HepG2 (cell line): ENCODE results near the gene MYO5B. TPM values are rescaled to one million over a fixed set of nuclear protein-coding genes. Genes with fewer than 3 reads are reported as not detected.
A peak's percentile ranks its signal among the peaks of the same experiment; 100 is the strongest.

Experiments used
- AKNA ChIP-seq: sonication (generic); formaldehyde crosslinking; IDR thresholded peaks from 2 replicates; pipeline ENCODE4 v1.4.0; 2020; ENCODE audit warnings: missing genetic modification reagents, borderline replicate concordance
- ATF3 ChIP-seq: sonication (generic); formaldehyde crosslinking; IDR thresholded peaks from 2 replicates; pipeline ENCODE4 v1.4.0; 2020; ENCODE audit warnings: missing genetic modification reagents
- BRCA1 ChIP-seq: sonication (generic); formaldehyde crosslinking; IDR thresholded peaks from 2 replicates; pipeline ENCODE4 v1.4.0; 2020; ENCODE audit warnings: missing genetic modification reagents
- CBX5 ChIP-seq: sonication (generic); formaldehyde crosslinking; IDR thresholded peaks from 2 replicates; pipeline ENCODE4 v1.4.0; 2020; ENCODE audit warnings: missing genetic modification reagents, borderline replicate concordance
- HDAC2 ChIP-seq: sonication (generic); formaldehyde crosslinking; IDR thresholded peaks from 2 replicates; pipeline ENCODE4 v1.4.0; 2020; ENCODE audit warnings: missing genetic modification reagents
- HHEX ChIP-seq: IDR thresholded peaks from 2 replicates; pipeline ENCODE4 v1.6.1; 2016; ENCODE audit warnings: control low read depth
- IKZF1 ChIP-seq: fragments of 450-650 bp; IDR thresholded peaks from 2 replicates; pipeline ENCODE4 v1.7.1; 2016
- NONO ChIP-seq, 2 experiments: fragments of 450-650 bp in 1 of 2; sonication (generic) in 1 of 2; formaldehyde crosslinking in 1 of 2; IDR thresholded peaks in 1 of 2; conservative IDR thresholded peaks in 1 of 2; 2 replicates each; pipeline versions ENCODE4 v1.6.1 to v1.8.0; 2017 to 2022; ENCODE audit warnings: mild to moderate bottlenecking in 1 of 2, missing genetic modification reagents in 1 of 2, moderate library complexity in 1 of 2
- PAF1 ChIP-seq: IDR thresholded peaks from 2 replicates; pipeline ENCODE4 v1.6.1; 2016; ENCODE audit warnings: missing genetic modification reagents, missing compliant biosample characterization
- TSC22D2 ChIP-seq: sonication (generic); formaldehyde crosslinking; IDR thresholded peaks from 2 replicates; pipeline ENCODE4 v1.5.1; 2020; ENCODE audit warnings: missing genetic modification reagents, mild to moderate bottlenecking, borderline replicate concordance
- ZFYVE20 ChIP-seq: sonication (generic); formaldehyde crosslinking; IDR thresholded peaks from 2 replicates; pipeline ENCODE4 v1.8.0; 2023; ENCODE audit warnings: low read depth, mild to moderate bottlenecking, moderate library complexity, missing genetic modification reagents, borderline replicate concordance
- ZNF430 ChIP-seq: sonication (generic); formaldehyde crosslinking; IDR thresholded peaks from 2 replicates; pipeline ENCODE4 v1.9.0; 2021; ENCODE audit warnings: mild to moderate bottlenecking, missing genetic modification reagents
- ZNF501 ChIP-seq: sonication (generic); formaldehyde crosslinking; IDR thresholded peaks from 2 replicates; pipeline ENCODE4 v1.5.1; 2020; ENCODE audit warnings: mild to moderate bottlenecking, moderate library complexity, missing genetic modification reagents
- ZNF577 ChIP-seq: sonication (generic); formaldehyde crosslinking; IDR thresholded peaks from 2 replicates; pipeline ENCODE4 v1.4.0; 2020; ENCODE audit warnings: mild to moderate bottlenecking, low read depth, missing genetic modification reagents, borderline replicate concordance
- ZNF761 ChIP-seq: sonication (generic); formaldehyde crosslinking; conservative IDR thresholded peaks from 2 replicates; pipeline ENCODE4 v1.4.0; 2020; ENCODE audit warnings: mild to moderate bottlenecking, missing genetic modification reagents
- ZNF768 ChIP-seq: sonication (generic); formaldehyde crosslinking; IDR thresholded peaks from 2 replicates; pipeline ENCODE4 v1.4.0; 2020; ENCODE audit warnings: missing genetic modification reagents
- ZNF878 ChIP-seq: sonication (generic); formaldehyde crosslinking; IDR thresholded peaks from 2 replicates; pipeline ENCODE4 v1.8.1; 2023; ENCODE audit warnings: mild to moderate bottlenecking, missing genetic modification reagents, moderate library complexity
- polyA plus RNA-seq, 8 experiments: library from polyadenylated mRNA; depleted of rRNA in 3 of 8; stranded (reverse) in 7 of 8; unstranded in 1 of 8; fragments of >200 nt; fragmentation: Illumina TruSeq in 4 of 8; extraction: Trizol in 4 of 8; gene quantifications; 2 replicates each; pipeline versions ENCODE4 v1.2.1 to v1.2.3, GENCODE V29; 2011 to 2016; ENCODE audit warnings: low read depth in 4 of 8, missing spikeins in 1 of 8, mixed read lengths in 1 of 8; ENCODE audit not compliant: insufficient read depth in 1 of 8
- total RNA-seq, 5 experiments: library from RNA; depleted of rRNA; stranded (reverse); fragments of >200 nt; fragmentation: Illumina TruSeq; extraction: Trizol; gene quantifications; 2 replicates each; pipeline ENCODE4 v1.2.3, GENCODE V29; 2016; ENCODE audit warnings: low read depth in 1 of 5
- TF ChIP-seq, protein P1 (sequence below): sonication (generic); formaldehyde crosslinking; conservative IDR thresholded peaks from 2 replicates; pipeline ENCODE4 v1.4.0; 2020; ENCODE audit warnings: missing genetic modification reagents
- TF ChIP-seq, protein P2 (sequence below): sonication (generic); formaldehyde crosslinking; conservative IDR thresholded peaks from 2 replicates; pipeline ENCODE4 v1.8.1; 2023; ENCODE audit warnings: missing genetic modification reagents
- TF ChIP-seq, protein P3 (sequence below): sonication (generic); formaldehyde crosslinking; IDR thresholded peaks from 2 replicates; pipeline ENCODE4 v1.4.0; 2020; ENCODE audit warnings: mild to moderate bottlenecking, missing genetic modification reagents

MYO5B gene
- total and polyA plus RNA-seq, 2 of the 13 experiments (the other 11 are each of a cell fraction or from before 2014, with no cell fraction given): 13.1 to 24.0 TPM

- TF ChIP-seq PAF1 (no peak), ZNF878 (CRISPR knock-in tag) (no peak; the same call in 1 of the 2 replicates), HHEX (CRISPR knock-in tag) (0 out of 2 replicates have a peak, but pooled peaks have one; percentile 19), NONO (IDR thresholded peaks at IDR 0.05) (no peak), NONO (CRISPR knock-in tag; conservative IDR thresholded peaks at IDR 0.05) (peak; percentile 69), ATF3 (CRISPR knock-in tag) (no peak), ZNF501 (CRISPR knock-in tag) (peak; percentile 54), HDAC2 (0 out of 2 replicates have a peak, but pooled peaks have one; percentile 57), TSC22D2 (peak; percentile 7; the same call in 1 of the 2 replicates), AKNA (no peak), ZNF577 (CRISPR knock-in tag) (no peak), ZNF768 (CRISPR knock-in tag) (no peak; the same call in 1 of the 2 replicates), IKZF1 (no peak), ZFYVE20 (CRISPR knock-in tag) (no peak), BRCA1 (CRISPR knock-in tag) (0 out of 2 replicates have a peak, but pooled peaks have one; percentile 71), CBX5 (CRISPR knock-in tag) (no peak), ZNF430 (no peak; the same call in 1 of the 2 replicates), ZNF761 (0 out of 2 replicates have a peak, but pooled peaks have one; percentile 52)
- TF ChIP-seq, protein P1, sequence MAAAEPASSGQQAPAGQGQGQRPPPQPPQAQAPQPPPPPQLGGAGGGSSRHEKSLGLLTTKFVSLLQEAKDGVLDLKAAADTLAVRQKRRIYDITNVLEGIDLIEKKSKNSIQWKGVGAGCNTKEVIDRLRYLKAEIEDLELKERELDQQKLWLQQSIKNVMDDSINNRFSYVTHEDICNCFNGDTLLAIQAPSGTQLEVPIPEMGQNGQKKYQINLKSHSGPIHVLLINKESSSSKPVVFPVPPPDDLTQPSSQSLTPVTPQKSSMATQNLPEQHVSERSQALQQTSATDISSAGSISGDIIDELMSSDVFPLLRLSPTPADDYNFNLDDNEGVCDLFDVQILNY (CRISPR knock-in tag): no peak
- TF ChIP-seq, protein P2, sequence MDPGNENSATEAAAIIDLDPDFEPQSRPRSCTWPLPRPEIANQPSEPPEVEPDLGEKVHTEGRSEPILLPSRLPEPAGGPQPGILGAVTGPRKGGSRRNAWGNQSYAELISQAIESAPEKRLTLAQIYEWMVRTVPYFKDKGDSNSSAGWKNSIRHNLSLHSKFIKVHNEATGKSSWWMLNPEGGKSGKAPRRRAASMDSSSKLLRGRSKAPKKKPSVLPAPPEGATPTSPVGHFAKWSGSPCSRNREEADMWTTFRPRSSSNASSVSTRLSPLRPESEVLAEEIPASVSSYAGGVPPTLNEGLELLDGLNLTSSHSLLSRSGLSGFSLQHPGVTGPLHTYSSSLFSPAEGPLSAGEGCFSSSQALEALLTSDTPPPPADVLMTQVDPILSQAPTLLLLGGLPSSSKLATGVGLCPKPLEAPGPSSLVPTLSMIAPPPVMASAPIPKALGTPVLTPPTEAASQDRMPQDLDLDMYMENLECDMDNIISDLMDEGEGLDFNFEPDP: no peak
- TF ChIP-seq, protein P3, sequence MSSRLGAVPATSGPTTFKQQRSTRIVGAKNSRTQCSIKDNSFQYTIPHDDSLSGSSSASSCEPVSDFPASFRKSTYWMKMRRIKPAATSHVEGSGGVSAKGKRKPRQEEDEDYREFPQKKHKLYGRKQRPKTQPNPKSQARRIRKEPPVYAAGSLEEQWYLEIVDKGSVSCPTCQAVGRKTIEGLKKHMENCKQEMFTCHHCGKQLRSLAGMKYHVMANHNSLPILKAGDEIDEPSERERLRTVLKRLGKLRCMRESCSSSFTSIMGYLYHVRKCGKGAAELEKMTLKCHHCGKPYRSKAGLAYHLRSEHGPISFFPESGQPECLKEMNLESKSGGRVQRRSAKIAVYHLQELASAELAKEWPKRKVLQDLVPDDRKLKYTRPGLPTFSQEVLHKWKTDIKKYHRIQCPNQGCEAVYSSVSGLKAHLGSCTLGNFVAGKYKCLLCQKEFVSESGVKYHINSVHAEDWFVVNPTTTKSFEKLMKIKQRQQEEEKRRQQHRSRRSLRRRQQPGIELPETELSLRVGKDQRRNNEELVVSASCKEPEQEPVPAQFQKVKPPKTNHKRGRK: no peak; the same call in 1 of the 2 replicates
Observed at GRCh38 chr18:49813319-49814146, 381.4 kb downstream of the MYO5B start, which contains the start of gene ACAA2 (continued).
